ENCODE results near the gene LINGO4.

LINGO4 gene, protein sequence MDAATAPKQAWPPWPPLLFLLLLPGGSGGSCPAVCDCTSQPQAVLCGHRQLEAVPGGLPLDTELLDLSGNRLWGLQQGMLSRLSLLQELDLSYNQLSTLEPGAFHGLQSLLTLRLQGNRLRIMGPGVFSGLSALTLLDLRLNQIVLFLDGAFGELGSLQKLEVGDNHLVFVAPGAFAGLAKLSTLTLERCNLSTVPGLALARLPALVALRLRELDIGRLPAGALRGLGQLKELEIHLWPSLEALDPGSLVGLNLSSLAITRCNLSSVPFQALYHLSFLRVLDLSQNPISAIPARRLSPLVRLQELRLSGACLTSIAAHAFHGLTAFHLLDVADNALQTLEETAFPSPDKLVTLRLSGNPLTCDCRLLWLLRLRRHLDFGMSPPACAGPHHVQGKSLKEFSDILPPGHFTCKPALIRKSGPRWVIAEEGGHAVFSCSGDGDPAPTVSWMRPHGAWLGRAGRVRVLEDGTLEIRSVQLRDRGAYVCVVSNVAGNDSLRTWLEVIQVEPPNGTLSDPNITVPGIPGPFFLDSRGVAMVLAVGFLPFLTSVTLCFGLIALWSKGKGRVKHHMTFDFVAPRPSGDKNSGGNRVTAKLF

DNA sequence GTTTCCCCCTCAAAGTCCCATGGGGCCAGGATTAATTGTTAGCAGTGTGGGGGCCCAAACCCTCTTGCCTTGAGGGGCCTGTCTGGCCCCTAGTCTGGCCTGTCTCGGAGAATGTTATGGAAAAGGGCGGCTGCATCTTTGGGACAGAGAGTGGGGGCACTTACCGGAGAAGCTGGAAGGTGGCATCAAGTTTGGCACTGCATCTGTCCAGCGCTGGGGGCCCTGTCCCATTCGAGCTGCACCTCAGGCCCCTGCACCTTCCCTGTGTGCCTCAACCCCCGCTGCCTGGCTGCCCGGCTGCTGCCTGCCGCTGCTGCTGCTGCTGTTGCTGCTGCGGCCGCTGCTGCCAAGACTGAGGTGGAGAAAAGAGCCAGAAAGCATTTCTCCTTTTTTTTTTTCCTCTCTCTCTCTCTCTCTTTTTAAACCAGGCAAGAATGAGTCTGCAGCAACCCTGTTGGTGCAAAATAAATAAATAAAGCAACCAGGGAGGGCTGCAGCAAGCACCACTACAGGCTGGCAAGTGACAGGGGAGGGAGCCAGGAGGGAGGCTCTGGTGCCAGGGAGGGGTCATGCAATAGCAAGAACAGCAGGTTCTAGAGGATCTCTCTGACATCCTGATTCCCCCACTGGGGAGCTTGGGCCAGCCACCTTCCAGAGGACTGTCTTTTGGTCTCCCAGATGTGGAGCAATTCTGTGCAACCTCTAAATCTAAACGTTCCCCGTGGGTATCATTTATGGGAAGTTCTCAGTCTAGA lies at the start of gene LINGO4:
Gene LINGO4, minus strand, starts transcription at position 354 of the 755 bp plus-strand sequence. CDS start 2,715 bp downstream, outside the sequence.
- DNase-seq (ENCODE audit: low spot score): no peak

DNA sequence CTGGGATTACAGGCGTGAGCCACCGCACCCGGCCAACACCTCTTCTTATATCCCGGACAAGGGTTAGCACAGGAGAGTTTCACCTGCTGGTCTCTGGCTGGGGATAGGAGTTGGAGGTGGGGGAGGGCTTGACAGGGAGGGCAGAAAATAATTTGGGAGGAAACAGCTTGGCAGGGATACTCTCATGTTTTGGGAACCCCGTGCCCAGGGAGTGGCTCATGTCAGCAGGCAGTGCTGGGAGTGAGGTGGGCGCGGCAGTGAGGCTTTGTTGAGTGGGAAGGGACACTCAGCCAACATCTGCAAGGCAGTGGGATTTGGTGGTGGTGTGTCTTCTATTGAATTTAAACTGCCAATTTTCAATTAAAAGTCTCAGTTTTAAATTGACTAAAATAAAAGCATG lies 49.4 kb upstream of the LINGO4 start:
- DNase-seq (ENCODE audit: low spot score): no peak

DNA sequence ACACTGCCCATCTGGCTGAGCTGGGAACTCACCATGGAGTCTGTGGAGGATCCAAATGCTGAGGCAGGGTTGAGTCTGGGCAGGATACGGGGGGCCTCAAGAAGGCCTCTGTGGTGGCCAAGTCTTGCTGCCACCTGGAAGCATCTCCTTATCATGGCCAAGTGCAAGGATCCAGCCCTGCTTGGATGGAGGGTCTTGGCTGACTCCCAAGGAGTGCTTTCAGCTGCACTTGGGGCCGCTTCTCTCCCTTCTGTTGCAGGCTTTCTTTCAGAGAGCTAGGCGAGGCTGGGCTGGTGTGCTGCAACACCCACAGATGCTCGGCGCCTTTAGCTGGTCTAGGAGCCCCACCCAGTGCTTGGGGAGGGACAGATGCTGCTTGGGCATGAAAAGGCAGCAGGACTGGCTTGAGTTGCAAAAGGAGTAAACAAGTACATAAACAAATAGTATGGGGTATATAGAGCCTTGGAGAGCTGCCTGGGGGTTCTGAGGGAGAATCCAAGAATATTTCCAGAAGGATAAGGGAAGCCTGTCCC lies 48.3 kb upstream of the LINGO4 start, which contains the start of gene THEM5:
Gene THEM5, minus strand, starts transcription at position 302 of the 533 bp plus-strand sequence. Its CDS starts 147 bp downstream, at position 155.
- DNase-seq (ENCODE audit: low spot score): no peak

DNA sequence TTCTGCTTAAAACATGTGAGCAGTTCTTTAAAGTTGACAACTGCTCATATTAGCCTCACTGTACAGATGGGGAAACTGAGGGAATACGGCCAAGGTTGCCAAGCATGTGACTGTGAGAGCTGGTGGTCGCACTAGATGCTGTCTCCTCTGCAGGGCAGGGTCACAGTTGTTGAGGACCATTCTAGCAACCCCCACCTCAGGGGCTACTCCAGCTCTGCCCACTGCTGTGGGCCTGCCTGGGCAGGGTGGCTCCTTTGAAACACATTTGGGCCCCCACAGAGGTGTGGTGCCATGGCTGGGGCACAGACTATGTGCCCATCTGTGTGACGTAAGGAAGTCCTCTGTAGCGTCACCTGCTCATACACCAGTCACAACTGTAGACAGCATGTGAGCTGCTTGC lies 47.5 kb upstream of the LINGO4 start:
- no peak for DNase-seq (ENCODE audit: low spot score)

DNA sequence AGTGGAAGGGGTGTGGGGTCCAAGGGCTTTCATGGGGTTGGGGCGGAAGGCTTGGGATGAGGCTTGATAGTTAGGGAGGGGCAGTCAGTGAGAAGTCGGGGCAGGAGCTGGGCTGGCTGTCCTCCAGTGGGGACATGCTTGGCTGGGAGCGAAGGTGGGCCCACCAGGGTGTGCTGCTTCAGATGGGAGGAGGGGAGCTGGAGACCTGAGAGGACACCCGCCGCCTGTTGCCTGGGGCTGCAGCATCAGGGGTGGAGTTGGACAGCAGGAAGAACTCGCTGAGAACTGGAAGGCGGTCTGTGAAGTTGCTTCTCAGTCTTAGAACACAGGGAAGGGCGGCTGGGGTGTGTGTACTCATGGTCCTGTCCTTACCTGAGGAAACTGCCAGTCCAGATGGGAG lies 46.7 kb upstream of the LINGO4 start:
- no peak for DNase-seq (ENCODE audit: low spot score)

DNA sequence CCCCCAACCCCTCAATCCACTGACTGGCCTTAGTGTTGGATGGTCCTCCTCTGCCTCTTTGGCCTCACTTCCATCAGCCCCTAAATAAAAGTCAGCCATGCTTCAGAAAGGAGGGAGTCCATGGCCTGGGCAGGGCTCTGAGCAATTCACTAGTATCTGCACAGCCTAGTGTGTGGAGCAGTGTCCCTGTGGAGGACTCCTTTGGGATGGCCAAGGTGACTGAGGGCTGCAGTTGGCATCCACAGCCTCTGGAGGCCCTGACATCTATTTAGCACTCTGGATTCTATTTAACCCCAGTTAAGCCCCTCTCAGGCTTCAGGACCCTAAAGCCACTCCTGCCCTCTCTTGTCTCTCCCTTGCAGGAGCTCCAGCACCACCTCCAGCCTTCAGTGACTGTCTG lies 44.7 kb upstream of the LINGO4 start:
- DNase-seq (ENCODE audit: low spot score): no peak

DNA sequence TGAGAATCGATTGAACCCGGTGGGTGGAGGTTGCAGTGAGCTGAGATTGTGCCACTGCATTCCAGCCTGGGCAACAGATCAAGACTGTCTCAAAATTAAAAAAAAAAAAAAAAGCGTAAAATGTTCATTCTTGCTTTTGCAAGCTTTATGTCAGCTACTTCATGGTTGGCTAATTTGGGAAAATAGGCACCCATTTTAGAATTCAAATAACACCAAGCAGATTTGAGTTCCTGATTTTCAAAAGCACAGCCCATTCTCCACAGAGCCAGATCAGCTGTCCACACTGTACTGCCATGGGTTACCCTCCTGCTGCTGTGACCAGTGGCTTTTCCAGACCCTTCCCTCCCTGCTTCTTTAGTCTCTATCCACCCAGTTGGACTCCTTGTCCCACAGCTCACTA lies 43.9 kb upstream of the LINGO4 start:
- DNase-seq (ENCODE audit: low spot score): no peak

DNA sequence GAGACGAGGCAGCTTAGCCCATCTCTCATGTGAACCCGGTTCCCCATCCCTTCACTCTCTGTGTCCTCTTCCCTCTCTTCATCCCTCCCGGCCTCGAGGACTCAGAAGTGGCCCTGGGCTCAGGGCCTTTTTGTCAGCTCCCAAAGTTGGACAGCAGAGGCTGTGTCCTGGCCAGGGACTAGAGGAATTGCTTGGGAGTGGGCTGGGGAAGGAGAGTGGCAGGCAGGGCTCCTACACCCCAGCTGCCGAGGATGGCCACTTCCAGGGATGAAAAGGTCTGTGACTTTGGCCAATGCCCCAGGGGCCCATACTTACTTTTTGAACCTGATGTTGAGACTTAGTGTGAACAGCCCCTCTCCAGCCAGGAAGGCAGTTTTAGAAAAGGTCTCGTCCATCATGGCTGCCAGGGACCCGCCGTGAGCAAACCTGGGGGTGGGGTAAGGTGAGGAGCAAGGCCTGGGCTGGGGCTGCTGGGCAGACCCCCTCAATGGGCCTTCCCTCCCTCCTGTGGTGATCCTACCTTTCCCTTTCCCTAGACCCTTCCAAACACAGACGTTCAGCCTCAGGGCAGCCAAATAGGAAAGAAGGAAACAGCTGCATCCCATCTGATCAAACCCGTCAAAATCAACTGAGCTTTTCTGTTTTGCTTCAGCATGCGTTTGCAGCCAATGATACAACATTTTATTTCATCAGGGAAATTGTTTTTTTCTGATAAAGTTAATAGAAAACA lies 42.8 kb upstream of the LINGO4 start:
- no peak for DNase-seq (ENCODE audit: low spot score)

DNA sequence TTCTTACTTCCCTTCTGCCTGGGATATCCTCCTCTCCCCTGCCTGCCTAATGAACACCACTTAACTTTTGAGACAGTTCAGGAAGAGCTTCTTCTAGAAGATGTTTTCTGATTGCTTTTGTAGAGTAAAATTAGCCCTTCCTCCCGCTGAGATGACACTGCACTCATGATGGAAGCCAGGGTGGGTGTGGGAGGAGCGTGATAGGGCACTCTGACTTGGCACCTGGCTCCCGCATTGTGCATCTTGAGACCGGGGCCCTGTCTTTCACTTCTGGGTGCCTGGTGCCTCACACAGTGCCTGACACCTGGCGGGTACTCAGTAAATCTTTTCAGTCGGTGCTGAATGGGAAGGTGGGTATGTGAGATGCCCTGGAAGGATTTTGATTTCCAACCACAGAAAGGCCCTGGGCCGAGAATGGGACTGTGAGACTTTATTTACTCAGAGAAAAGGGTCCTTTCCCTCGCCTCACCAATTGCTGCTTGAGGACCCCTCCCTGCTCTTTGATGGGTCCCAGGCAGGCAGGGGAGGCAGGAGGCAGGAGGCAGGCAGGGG lies 41.5 kb upstream of the LINGO4 start:
- DNase-seq (ENCODE audit: low spot score): no peak

DNA sequence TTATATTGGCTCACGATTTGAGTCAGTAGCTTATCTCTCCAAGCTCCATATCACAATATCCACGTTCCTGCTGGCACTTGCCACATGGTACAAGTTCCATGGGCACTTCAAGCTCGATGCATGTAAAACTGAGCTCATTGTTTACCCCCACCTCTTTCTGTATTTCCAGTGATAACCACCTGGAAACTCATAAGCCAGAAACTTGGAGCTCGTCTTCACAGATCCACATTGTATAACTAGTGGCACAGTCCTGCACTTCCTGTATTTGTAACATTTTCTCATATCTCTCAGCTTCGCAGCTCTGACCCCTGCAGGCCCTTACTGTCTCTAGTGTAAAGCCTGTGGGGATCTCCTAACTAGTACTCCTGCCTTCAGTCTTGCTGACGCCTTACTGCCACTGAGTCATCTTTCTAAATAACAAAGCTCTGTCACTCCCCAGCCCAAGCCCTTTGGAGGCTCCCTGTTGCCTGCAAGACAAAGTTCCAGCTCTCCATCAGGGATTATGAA lies 40.9 kb upstream of the LINGO4 start:
- no peak for DNase-seq (ENCODE audit: low spot score)

DNA sequence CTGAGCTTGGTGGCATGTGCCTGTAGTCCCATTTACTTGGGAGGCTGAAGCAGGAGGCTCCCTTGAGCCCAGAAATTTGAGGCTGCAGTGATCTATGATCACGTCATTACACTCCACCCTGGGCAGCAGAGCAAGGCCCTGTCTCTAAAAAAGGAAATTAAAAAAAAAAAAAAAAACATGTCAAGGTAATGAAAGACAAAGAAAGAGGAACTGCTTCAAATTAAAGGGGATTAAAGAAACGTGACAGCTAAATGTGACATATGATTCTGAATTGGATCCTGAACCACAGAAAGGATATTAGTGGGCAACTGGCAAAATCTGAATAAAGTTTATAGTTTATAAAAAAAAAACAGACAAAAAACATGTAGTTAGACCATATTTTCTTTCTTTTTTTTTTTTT lies 38.2 kb upstream of the LINGO4 start:
- no peak for DNase-seq (ENCODE audit: low spot score)

DNA sequence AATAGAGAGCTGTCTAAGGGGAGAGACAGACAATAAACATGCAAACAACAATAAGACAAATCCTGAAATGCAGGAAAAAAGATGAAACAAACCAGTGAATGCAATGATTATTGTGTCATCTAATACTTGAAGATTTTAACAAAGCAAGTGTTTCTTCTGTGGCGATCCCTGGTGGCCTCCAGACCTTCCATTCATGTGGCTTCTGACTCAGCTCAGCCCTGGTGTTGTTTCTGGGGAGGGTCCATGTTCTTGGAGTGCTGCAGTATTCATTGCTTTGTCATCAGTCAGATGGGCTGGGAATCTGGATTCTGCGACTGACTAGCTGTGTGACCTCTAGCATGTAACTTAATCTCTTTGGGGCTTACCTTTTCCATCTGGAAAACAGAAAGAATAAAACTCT lies 35.9 kb upstream of the LINGO4 start:
- DNase-seq (ENCODE audit: low spot score): no peak

DNA sequence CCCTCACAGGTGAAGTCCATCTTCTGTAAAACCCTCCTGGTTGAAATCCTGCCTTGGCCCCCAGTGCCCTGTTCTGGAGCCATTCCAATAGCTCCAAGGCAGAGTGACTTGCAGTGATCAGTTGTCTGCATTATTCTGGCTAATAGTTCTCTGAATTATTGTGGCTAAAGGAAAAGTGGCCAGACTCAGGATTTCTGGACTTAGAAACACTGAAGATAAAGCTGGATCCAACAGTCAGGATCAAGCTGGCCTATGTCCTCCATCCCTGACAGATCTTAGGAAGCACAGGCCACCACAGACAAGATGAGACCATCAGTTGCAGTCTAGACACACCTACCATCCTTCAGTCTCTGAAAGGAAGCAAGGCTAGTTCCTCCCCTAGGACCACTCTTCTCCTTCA lies 35.2 kb upstream of the LINGO4 start:
- no peak for DNase-seq (ENCODE audit: low spot score)

DNA sequence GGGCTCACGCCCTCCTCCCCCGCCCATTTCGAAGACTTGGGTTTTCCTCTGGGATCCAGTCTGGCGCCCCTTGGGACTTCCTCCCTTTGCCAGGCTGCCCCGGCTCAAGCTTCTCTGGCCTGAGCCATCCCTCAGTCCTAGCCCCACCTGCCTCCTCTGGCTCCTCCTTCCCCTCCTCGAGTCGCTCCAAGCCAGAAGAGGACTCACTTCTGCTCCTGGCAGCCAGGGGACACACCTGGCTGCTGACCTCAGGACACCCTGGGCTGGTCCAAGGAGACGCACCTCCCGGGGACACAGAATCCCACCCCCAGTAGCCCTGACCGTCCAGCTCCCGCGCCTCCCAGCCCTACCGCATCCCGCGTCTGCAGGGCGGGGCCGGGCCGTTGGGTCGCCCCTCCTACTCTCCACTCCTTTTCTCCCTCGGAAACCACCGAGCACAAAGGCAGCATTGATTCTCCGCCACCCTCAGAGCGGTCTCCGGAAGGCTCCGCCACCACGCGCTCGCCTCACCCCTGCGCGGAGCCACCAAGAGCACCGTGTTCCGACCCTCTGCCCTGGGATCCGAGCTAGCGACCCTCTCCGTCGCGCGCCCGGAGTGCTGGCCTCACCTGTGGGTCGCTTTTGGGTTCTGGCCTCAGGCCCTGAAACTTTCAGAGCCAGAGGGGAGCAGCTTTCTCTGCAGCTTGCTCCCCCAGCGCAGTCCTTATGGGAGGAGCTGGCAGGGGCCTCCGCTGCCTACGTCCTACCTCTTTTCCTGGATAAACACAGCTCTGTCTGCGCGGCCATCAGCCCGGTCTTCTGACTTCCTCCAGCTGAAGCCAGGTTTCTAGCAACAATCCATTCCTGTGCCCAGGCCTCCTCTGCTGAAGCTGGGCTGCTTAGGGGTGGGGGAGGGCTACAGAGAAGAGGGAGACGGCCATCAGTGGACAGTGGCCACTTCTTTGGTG lies 34.5 kb upstream of the LINGO4 start, which contains the start of gene C2CD4D:
Gene C2CD4D, minus strand, starts transcription at position 364 of the 947 bp plus-strand sequence. CDS start 831 bp downstream, outside the sequence.
- peak; percentile 71 for DNase-seq (ENCODE audit: low spot score)

DNA sequence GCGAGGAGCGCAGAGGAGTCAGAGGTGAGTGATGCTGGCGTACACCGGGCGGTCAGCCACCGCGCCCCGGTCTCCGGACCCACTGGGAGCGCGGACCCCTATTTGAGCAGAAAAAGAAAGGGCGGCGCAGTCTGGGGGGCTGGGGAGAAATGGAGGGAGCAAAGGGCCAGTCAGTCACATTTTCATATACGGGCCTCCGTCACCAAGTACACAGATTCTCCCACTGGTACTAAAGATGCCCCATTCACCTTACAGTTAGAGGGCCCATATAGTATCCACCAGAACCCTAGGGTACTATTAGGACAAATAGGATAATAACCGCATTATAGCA lies 33.8 kb upstream of the LINGO4 start:
- no peak for DNase-seq (ENCODE audit: low spot score)

DNA sequence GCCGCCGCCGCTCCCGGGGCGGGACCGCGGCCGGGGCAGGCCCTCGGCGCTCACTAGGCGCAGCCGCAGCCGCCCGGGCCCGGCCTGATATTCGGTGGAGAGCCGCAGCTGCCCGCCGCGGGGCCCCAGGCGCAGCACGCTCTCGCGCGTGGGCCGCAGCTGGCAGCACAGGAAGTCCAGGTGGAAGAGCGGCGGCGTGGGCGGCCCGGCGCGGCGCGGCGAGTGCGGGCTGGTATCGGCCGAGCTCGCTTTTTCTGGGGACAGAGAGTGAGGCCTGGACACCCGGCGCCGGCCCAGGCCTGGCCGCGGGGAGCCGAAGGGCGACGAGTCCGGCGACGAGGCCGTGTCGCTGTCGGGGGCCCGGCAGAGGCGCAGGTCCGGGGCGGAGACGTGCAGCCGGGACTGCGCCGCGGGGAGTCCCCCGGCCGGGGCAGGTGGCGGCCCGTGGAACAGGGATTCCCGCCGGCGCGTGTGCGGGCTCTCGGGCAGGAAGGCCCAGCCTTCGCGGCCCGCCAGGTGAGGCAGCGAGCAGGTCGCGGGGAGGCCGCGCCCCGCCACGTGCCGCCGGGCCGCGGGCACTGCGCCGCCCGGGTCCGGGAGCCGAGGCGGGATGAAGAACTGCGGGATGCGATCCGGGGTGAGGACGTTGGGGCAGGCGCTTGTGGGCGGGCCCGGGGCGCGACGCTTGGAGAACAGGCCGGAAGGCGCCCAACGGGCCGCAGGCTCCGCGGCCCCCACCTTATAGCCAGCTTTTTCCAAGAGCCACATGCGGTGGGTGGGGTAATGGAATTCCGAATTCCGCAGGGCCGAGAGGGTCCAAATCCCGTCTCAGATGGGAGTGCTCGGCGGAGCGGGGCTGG lies 33.2 kb upstream of the LINGO4 start:
- DNase-seq (ENCODE audit: low spot score): no peak

DNA sequence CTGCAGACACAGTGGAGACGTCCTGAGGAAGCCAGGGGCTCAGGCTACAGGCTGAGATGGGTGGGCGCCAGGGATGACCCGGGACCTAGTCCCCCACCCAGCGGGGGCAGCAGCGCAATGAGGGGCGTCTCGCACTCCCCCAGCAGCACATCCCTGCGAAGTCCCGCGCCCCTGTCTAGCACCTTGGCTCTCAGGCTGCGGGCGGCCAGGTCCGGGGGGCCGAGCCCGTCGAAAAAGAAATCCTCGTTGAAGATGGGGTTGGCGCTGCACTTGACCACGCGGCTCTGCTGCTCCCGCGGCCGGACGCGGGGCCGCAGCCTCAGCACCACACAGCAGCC lies 32.6 kb upstream of the LINGO4 start:
- no peak for DNase-seq (ENCODE audit: low spot score)

DNA sequence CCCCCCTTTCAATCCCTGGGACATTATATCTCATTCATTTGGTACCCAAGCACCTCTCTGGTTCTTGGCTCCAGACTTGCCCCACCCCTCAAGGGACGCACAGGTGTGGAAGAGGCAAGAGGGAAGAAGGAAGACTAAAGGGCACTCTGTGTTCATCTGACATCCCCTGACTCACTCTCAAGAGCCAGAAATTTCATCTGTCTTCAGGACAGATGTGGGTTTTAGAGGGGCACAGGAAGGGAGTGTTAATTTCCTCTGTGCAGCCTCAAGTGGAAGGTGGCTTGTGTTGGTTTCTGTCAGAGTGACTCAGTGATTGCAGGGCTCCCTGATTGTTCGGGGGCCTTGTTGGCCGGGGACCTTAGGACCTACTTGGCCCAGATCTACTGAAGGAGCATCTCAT lies 32.0 kb upstream of the LINGO4 start:
- peak; percentile 45 for DNase-seq (ENCODE audit: low spot score)

DNA sequence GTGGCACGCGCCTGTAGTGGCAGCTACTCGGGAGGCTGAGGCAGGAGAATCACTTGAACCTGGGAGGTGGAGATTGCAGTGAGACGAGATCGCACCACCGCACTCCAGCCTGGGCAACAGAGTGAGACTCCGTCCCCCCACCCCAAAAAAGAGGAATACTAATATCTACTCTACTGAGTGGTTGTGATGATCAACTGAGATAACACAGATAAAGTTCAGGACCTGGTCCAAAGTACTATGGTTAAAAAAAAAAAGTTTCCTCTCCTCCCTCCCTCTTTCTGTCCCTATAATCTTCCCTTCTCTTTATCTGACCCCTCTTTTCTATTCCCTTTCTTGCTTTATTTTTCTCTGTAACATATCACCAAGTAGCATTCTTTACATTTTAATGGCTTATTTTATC lies 30.4 kb upstream of the LINGO4 start:
- no peak for DNase-seq (ENCODE audit: low spot score)
